ENCODE data around the gene HID1.

DNA sequence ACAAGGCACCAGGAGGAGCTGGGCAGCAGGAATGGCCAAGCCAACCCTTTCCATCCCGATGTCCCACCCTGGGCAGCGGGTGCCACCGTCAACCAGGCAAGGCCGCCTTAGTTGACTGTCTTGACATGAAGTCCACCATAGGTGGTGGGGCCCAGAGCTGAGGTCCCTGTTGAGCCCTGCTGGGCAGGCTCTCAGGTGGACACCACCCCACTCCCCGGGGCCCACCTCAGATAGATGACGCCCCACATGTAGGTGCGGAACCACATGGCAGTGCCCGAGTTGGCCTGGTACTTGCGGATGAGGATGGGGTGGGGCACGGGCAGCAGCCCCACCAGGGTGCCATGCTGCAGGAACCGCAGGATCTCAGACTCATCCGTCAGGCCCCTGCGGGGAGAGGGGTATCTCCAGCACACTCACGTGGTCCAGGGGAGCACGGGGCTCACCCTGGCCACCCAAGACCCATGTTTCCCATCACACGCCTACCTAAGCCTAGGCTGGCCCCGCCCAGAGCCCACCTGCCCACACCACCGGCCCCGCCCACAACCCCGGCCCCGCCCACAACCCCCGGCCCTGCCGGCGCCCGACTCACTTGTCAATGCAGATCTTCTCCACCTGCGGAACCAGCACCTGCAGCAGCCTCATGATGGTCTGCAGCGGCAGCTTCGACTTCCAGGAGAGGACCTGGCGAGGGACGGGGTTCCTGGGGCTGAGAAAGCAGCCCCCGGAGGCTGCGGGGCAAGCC, 20.7 kb downstream of the HID1 start:
- TF ChIP-seq, protein P1, sequence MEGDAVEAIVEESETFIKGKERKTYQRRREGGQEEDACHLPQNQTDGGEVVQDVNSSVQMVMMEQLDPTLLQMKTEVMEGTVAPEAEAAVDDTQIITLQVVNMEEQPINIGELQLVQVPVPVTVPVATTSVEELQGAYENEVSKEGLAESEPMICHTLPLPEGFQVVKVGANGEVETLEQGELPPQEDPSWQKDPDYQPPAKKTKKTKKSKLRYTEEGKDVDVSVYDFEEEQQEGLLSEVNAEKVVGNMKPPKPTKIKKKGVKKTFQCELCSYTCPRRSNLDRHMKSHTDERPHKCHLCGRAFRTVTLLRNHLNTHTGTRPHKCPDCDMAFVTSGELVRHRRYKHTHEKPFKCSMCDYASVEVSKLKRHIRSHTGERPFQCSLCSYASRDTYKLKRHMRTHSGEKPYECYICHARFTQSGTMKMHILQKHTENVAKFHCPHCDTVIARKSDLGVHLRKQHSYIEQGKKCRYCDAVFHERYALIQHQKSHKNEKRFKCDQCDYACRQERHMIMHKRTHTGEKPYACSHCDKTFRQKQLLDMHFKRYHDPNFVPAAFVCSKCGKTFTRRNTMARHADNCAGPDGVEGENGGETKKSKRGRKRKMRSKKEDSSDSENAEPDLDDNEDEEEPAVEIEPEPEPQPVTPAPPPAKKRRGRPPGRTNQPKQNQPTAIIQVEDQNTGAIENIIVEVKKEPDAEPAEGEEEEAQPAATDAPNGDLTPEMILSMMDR (IDR thresholded peaks at IDR 0.05): no peak
- no peak for TF ChIP-seq POLR2AphosphoS5 (IDR thresholded peaks at IDR 0.05)
